ENCODE data around the gene FAM217A.

The FAM217A gene

GRCh38 chr6:4078691-4079471, at the start of gene FAM217A:
TSS of gene FAM217A (minus strand) at chr6:4079137. CDS start at chr6:4077414, 1,723 bp downstream.
- Histone ChIP-seq H3K9me3 (ENCODE audit: control insufficient read depth in 5 of 5, low read length in 5 of 5) (no peaks in the 10 kb centered on the region), H3K4me1 (ENCODE audit: control insufficient read depth in 5 of 5, insufficient read depth in 5 of 5, low read length in 5 of 5) (peaks cover 0 to 14% (median 4%) of the 10 kb centered on the region in 5 donors), H3K9ac (ENCODE audit: low read length in 5 of 5) (no peak within 1 kb of the TSS), H3K36me3 (ENCODE audit: control insufficient read depth in 5 of 5, insufficient read depth in 5 of 5, low read length in 5 of 5) (no peaks in the 10 kb centered on the region), H3K4me3 (ENCODE audit: low read depth in 1 of 5, low read length in 5 of 5) (no peak within 1 kb of the TSS), H3K27me3 (ENCODE audit: control insufficient read depth in 5 of 5, insufficient read depth in 4 of 5, low read length in 5 of 5) (peaks cover 0 to 5% (median 0%) of the 10 kb centered on the region in 5 donors), H3K27ac (ENCODE audit: low read depth, low read length) (no peak within 1 kb of the TSS)

- peaks cover 48 to 81% (median 64%) of the 10 kb centered on the region in 5 donors for H3K36me3 ChIP-seq (ENCODE audit: control insufficient read depth in 5 of 5, insufficient read depth in 5 of 5, low read length in 5 of 5)
- no peak overlapping the region for H3K9ac ChIP-seq (ENCODE audit: low read length in 5 of 5)
- no peaks in the 10 kb centered on the region for H3K27me3 ChIP-seq (ENCODE audit: control insufficient read depth in 5 of 5, insufficient read depth in 4 of 5, low read length in 5 of 5)
- no peak overlapping the region for H3K4me3 ChIP-seq (ENCODE audit: low read depth in 1 of 5, low read length in 5 of 5)
- H3K4me1 ChIP-seq (ENCODE audit: control insufficient read depth in 5 of 5, insufficient read depth in 5 of 5, low read length in 5 of 5): peaks cover 0 to 12% (median 10%) of the 10 kb centered on the region in 5 donors
- H3K9me3 ChIP-seq (ENCODE audit: control insufficient read depth in 5 of 5, low read length in 5 of 5): no peaks in the 10 kb centered on the region
- no peak overlapping the region for H3K27ac ChIP-seq (ENCODE audit: low read depth, low read length)
Measured at GRCh38 chr6:4128072-4128471, 49.1 kb upstream of the FAM217A start.

- Histone ChIP-seq H3K4me3 (ENCODE audit: low read depth in 1 of 5, low read length in 5 of 5) (no peak overlapping the region), H3K27me3 (ENCODE audit: control insufficient read depth in 5 of 5, insufficient read depth in 4 of 5, low read length in 5 of 5) (no peaks in the 10 kb centered on the region), H3K36me3 (ENCODE audit: control insufficient read depth in 5 of 5, insufficient read depth in 5 of 5, low read length in 5 of 5) (peaks cover 56 to 84% (median 66%) of the 10 kb centered on the region in 5 donors), H3K27ac (ENCODE audit: low read depth, low read length) (peak overlapping the region; percentile 73), H3K9me3 (ENCODE audit: control insufficient read depth in 5 of 5, low read length in 5 of 5) (no peaks in the 10 kb centered on the region), H3K4me1 (ENCODE audit: control insufficient read depth in 5 of 5, insufficient read depth in 5 of 5, low read length in 5 of 5) (peaks cover 0 to 12% (median 10%) of the 10 kb centered on the region in 5 donors), H3K9ac (ENCODE audit: low read length in 5 of 5) (peak overlapping the region in 2 of 5 donors; percentile 20 to 31)
Measured at GRCh38 chr6:4125933-4126864, 47.3 kb upstream of the FAM217A start.

GRCh38 chr6:4125500-4125899, 46.6 kb upstream of the FAM217A start:
- peaks cover 58 to 88% (median 70%) of the 10 kb centered on the region in 5 donors for H3K36me3 ChIP-seq (ENCODE audit: control insufficient read depth in 5 of 5, insufficient read depth in 5 of 5, low read length in 5 of 5)
- no peak overlapping the region for H3K4me3 ChIP-seq (ENCODE audit: low read depth in 1 of 5, low read length in 5 of 5)
- H3K27ac ChIP-seq (ENCODE audit: low read depth, low read length): no peak overlapping the region

GRCh38 chr6:4124351-4124750, 45.4 kb upstream of the FAM217A start:
- H3K9me3 ChIP-seq (ENCODE audit: control insufficient read depth in 5 of 5, low read length in 5 of 5): no peaks in the 10 kb centered on the region
- H3K9ac ChIP-seq (ENCODE audit: low read length in 5 of 5): no peak overlapping the region
- H3K4me1 ChIP-seq (ENCODE audit: control insufficient read depth in 5 of 5, insufficient read depth in 5 of 5, low read length in 5 of 5): peaks cover 0 to 12% (median 10%) of the 10 kb centered on the region in 5 donors
- H3K27me3 ChIP-seq (ENCODE audit: control insufficient read depth in 5 of 5, insufficient read depth in 4 of 5, low read length in 5 of 5): no peaks in the 10 kb centered on the region
- no peak overlapping the region for H3K27ac ChIP-seq (ENCODE audit: low read depth, low read length)
- H3K4me3 ChIP-seq (ENCODE audit: low read depth in 1 of 5, low read length in 5 of 5): no peak overlapping the region
- peaks cover 54 to 85% (median 66%) of the 10 kb centered on the region in 5 donors for H3K36me3 ChIP-seq (ENCODE audit: control insufficient read depth in 5 of 5, insufficient read depth in 5 of 5, low read length in 5 of 5)

More at GRCh38 chr6:4125500-4125899, 46.6 kb upstream of the FAM217A start:
- H3K27me3 ChIP-seq (ENCODE audit: control insufficient read depth in 5 of 5, insufficient read depth in 4 of 5, low read length in 5 of 5): no peaks in the 10 kb centered on the region
- H3K4me1 ChIP-seq (ENCODE audit: control insufficient read depth in 5 of 5, insufficient read depth in 5 of 5, low read length in 5 of 5): peaks cover 0 to 12% (median 10%) of the 10 kb centered on the region in 5 donors
- H3K9me3 ChIP-seq (ENCODE audit: control insufficient read depth in 5 of 5, low read length in 5 of 5): no peaks in the 10 kb centered on the region
- H3K9ac ChIP-seq (ENCODE audit: low read length in 5 of 5): no peak overlapping the region

GRCh38 chr6:4115741-4116140, 36.8 kb upstream of the FAM217A start:
- H3K36me3 ChIP-seq (ENCODE audit: control insufficient read depth in 5 of 5, insufficient read depth in 5 of 5, low read length in 5 of 5): peaks cover 32 to 57% (median 50%) of the 10 kb centered on the region in 5 donors
- peaks cover 0 to 7% (median 2%) of the 10 kb centered on the region in 5 donors for H3K9me3 ChIP-seq (ENCODE audit: control insufficient read depth in 5 of 5, low read length in 5 of 5)
- H3K4me1 ChIP-seq (ENCODE audit: control insufficient read depth in 5 of 5, insufficient read depth in 5 of 5, low read length in 5 of 5): peaks cover 0 to 9% (median 0%) of the 10 kb centered on the region in 5 donors
- H3K27me3 ChIP-seq (ENCODE audit: control insufficient read depth in 5 of 5, insufficient read depth in 4 of 5, low read length in 5 of 5): no peaks in the 10 kb centered on the region
- H3K9ac ChIP-seq (ENCODE audit: low read length in 5 of 5): no peak overlapping the region
- H3K27ac ChIP-seq (ENCODE audit: low read depth, low read length): no peak overlapping the region
- no peak overlapping the region for H3K4me3 ChIP-seq (ENCODE audit: low read depth in 1 of 5, low read length in 5 of 5)

- Histone ChIP-seq H3K36me3 (ENCODE audit: control insufficient read depth in 5 of 5, insufficient read depth in 5 of 5, low read length in 5 of 5) (peaks cover 25 to 43% (median 37%) of the 10 kb centered on the region in 5 donors), H3K27me3 (ENCODE audit: control insufficient read depth in 5 of 5, insufficient read depth in 4 of 5, low read length in 5 of 5) (no peaks in the 10 kb centered on the region), H3K27ac (ENCODE audit: low read depth, low read length) (no peak overlapping the region), H3K4me1 (ENCODE audit: control insufficient read depth in 5 of 5, insufficient read depth in 5 of 5, low read length in 5 of 5) (peaks cover 0 to 19% (median 8%) of the 10 kb centered on the region in 5 donors), H3K4me3 (ENCODE audit: low read depth in 1 of 5, low read length in 5 of 5) (no peak overlapping the region), H3K9me3 (ENCODE audit: control insufficient read depth in 5 of 5, low read length in 5 of 5) (peaks cover 0 to 7% (median 2%) of the 10 kb centered on the region in 5 donors), H3K9ac (ENCODE audit: low read length in 5 of 5) (no peak overlapping the region)
Measured at GRCh38 chr6:4114123-4114522, 35.2 kb upstream of the FAM217A start.

GRCh38 chr6:4113649-4114048, 34.7 kb upstream of the FAM217A start:
- no peak overlapping the region for H3K4me3 ChIP-seq (ENCODE audit: low read depth in 1 of 5, low read length in 5 of 5)
- peaks cover 25 to 38% (median 32%) of the 10 kb centered on the region in 5 donors for H3K36me3 ChIP-seq (ENCODE audit: control insufficient read depth in 5 of 5, insufficient read depth in 5 of 5, low read length in 5 of 5)
- no peak overlapping the region for H3K27ac ChIP-seq (ENCODE audit: low read depth, low read length)
- peaks cover 0 to 22% (median 11%) of the 10 kb centered on the region in 5 donors for H3K4me1 ChIP-seq (ENCODE audit: control insufficient read depth in 5 of 5, insufficient read depth in 5 of 5, low read length in 5 of 5)
- peaks cover 0 to 7% (median 2%) of the 10 kb centered on the region in 5 donors for H3K9me3 ChIP-seq (ENCODE audit: control insufficient read depth in 5 of 5, low read length in 5 of 5)
- H3K9ac ChIP-seq (ENCODE audit: low read length in 5 of 5): no peak overlapping the region
- H3K27me3 ChIP-seq (ENCODE audit: control insufficient read depth in 5 of 5, insufficient read depth in 4 of 5, low read length in 5 of 5): no peaks in the 10 kb centered on the region

- no peak overlapping the region for H3K9ac ChIP-seq (ENCODE audit: low read length in 5 of 5)
- H3K4me1 ChIP-seq (ENCODE audit: control insufficient read depth in 5 of 5, insufficient read depth in 5 of 5, low read length in 5 of 5): peaks cover 0 to 25% (median 14%) of the 10 kb centered on the region in 5 donors
- no peak overlapping the region for H3K27ac ChIP-seq (ENCODE audit: low read depth, low read length)
- no peaks in the 10 kb centered on the region for H3K27me3 ChIP-seq (ENCODE audit: control insufficient read depth in 5 of 5, insufficient read depth in 4 of 5, low read length in 5 of 5)
- H3K9me3 ChIP-seq (ENCODE audit: control insufficient read depth in 5 of 5, low read length in 5 of 5): peaks cover 0 to 7% (median 2%) of the 10 kb centered on the region in 5 donors
- H3K4me3 ChIP-seq (ENCODE audit: low read depth in 1 of 5, low read length in 5 of 5): no peak overlapping the region
- peaks cover 19 to 26% (median 22%) of the 10 kb centered on the region in 5 donors for H3K36me3 ChIP-seq (ENCODE audit: control insufficient read depth in 5 of 5, insufficient read depth in 5 of 5, low read length in 5 of 5)
Measured at GRCh38 chr6:4112366-4112765, 33.4 kb upstream of the FAM217A start.
